ENCODE results near the gene MYMX. TPM values are rescaled to one million over a fixed set of nuclear protein-coding genes. Genes with fewer than 3 reads are reported as not detected.
A peak's percentile ranks its signal among the peaks of the same experiment; 100 is the strongest.
"Not testable (repeated sequence)": the region's sequence is repeated elsewhere in the genome, so short reads cannot be mapped to it uniquely, and the experiment has no call there.

MYMX gene
- total RNA-seq, 8 experiments from 2014 or later: 0.27 to 0.38 TPM; not detected in 6

DNA sequence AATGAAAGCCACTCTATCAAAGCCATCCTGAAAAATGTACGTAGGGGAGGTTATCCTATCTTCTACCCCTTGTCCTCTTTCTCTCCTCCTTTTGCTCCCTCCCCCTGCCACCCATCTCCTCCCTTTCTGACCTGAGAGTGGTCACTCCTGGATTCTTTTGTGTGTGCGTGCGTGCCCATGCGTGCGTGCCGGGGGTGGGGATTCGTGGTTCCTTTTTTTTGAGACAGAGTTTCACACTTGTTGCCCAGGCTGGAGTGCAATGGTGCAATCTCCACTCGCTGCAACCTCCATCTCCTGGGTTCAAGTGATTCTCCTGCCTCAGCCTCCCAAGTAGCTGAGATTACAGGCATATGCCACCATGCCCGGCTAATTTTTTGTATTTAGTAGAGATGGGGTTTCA, 14.7 kb downstream of the MYMX start:
- 60 to 100% (median 92%) methylated on average over 1 to 8 of the region's 9 CpGs; no CpG with 5 or more reads in 2 of the 10 experiments for WGBS, 10 experiments
- ATAC-seq (replicated peaks in 6 of 8): not testable (repeated sequence)

DNA sequence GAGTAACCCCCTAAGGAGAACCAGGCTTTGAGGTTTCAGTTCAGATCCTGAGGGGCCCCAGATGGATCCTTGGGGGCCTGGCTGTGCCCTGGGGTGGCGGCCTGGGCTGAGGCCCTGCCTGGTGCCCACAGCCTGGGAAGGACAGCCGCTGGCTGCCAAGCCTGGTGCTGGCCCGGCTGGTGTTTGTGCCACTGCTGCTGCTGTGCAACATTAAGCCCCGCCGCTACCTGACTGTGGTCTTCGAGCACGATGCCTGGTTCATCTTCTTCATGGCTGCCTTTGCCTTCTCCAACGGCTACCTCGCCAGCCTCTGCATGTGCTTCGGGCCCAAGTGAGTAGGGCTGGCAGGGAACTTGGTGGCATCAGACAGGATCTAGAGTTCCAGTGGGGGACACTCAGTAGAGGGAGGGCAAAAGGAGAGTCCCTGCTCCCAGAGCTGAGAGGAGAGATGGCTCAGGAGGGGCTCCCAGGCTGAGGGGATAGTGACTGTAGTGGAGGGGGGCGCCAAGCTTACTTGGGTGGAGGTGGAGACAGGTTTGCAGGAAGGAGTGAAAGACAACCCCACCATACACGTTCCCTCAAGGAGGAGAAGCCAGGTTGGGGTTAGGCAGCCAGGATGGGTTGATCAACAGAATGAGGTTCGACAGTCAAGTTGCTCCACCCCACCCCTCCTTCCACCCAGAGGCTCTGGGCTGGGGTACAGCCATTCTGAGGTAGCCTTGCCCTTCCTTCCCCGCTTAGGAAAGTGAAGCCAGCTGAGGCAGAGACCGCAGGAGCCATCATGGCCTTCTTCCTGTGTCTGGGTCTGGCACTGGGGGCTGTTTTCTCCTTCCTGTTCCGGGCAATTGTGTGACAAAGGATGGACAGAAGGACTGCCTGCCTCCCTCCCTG, 16.2 kb downstream of the MYMX start:
- Histone ChIP-seq H3K4me1 (replicated peaks in 1 of 2) (peaks cover 13% of the 10 kb centered on the region in 2 donors), H3K4me3 (no peak overlapping the region), H3K27ac (no peak overlapping the region)
- WGBS, 10 experiments: 20 to 100% (median 86%) methylated on average over 1 to 10 of the region's 16 CpGs; no CpG with 5 or more reads in 4 of the 10 experiments
- in situ Hi-C loops (cut with MboI; ENCODE audit: low pct_unique_long_range_greater_than_20kb in 2 of 9, low sequenced_read_pairs in 9 of 9, unreplicated experiment in 9 of 9): loop anchor here in 2 of 9 experiments (10.0 to 25.0 kb wide), 2 partner anchors 58 to 121 kb away; no protein-coding TSS in a partner anchor
- ATAC-seq (replicated peaks in 6 of 8): no peak

More for the DNA sequence above, 14.7 kb downstream of the MYMX start:
- in situ Hi-C loops (cut with MboI; ENCODE audit: low pct_unique_long_range_greater_than_20kb in 2 of 9, low sequenced_read_pairs in 9 of 9, unreplicated experiment in 9 of 9): loop anchor here in 2 of 9 experiments (10.0 to 25.0 kb wide), 2 partner anchors 57 to 119 kb away; no protein-coding TSS in a partner anchor
- not testable (repeated sequence) for H3K4me3 ChIP-seq, H3K27ac ChIP-seq
- peaks cover 17 to 21% of the 10 kb centered on the region in 2 donors for H3K4me1 ChIP-seq (replicated peaks in 1 of 2)

DNA sequence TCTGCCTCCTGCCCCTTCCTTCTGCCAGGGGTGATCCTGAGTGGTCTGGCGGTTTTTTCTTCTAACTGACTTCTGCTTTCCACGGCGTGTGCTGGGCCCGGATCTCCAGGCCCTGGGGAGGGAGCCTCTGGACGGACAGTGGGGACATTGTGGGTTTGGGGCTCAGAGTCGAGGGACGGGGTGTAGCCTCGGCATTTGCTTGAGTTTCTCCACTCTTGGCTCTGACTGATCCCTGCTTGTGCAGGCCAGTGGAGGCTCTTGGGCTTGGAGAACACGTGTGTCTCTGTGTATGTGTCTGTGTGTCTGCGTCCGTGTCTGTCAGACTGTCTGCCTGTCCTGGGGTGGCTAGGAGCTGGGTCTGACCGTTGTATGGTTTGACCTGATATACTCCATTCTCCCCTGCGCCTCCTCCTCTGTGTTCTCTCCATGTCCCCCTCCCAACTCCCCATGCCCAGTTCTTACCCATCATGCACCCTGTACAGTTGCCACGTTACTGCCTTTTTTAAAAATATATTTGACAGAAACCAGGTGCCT, 16.9 kb downstream of the MYMX start:
- 45 to 100% (median 84%) methylated on average over 2 to 12 of the region's 14 CpGs; no CpG with 5 or more reads in 2 of the 10 experiments for WGBS, 10 experiments
- in situ Hi-C loops (cut with MboI; ENCODE audit: low pct_unique_long_range_greater_than_20kb in 2 of 9, low sequenced_read_pairs in 9 of 9, unreplicated experiment in 9 of 9): loop anchor here in 2 of 9 experiments (10.0 to 25.0 kb wide), 2 partner anchors 59 to 121 kb away; no protein-coding TSS in a partner anchor
- H3K27ac ChIP-seq: no peak overlapping the region
- H3K4me3 ChIP-seq: no peak overlapping the region
- peaks cover 14 to 18% of the 10 kb centered on the region in 2 donors for H3K4me1 ChIP-seq (replicated peaks in 1 of 2)
- ATAC-seq (replicated peaks in 6 of 8): no peak

DNA sequence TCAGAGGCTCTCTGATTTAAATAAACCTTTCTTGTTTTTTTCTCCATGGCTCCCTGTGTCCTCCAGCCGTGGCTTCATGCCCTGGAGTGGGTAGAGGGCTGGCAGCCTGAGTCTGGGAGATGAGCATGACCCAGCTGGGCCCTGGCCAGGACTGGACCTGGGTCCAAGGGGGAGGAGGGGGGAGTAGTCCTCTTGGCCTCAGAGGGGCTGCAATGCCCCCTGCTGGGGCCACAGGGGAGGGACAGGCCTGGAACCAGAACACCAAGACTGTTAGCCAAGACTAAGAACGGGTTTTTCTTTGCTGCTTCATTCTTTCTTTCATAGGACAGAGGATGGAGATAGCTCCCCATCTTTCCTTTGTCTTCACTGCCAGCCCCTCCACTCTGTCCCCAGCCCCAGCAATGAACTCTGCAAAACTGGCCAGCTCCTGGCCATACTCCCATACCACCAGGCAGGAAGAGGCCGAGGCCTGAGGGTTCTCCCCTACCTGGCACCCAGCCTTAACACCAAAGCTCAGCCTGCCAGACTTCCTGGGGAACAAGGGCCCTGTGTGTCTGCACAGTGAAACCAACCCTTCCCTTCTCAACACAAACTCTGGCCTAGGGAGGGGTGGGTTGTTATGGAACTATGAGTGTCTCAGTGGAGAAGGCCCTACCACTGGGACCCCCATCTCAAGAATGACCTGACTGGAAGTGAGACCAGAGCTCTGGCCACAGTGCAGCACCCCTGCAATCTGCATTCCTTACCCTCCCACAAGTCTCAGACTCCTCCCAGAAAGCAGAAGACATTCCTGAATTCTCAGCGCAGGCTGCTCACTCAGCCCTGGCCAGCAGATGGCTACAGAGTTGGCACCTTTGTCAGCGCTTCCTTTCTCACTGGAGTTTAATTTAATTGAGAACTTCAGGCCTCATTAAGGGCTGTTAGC, 17.6 kb downstream of the MYMX start:
- Histone ChIP-seq H3K4me3 (no peak overlapping the region), H3K27ac (no peak overlapping the region), H3K4me1 (replicated peaks in 1 of 2) (peaks cover 15 to 21% of the 10 kb centered on the region in 2 donors)
- ATAC-seq (replicated peaks in 6 of 8): peak in 4 of 8 experiments; percentile 0 to 59 (median 54)
- WGBS, 10 experiments: 0 to 100% (median 41%) methylated on average over 1 to 2 of the region's 5 CpGs; no CpG with 5 or more reads in 4 of the 10 experiments
- in situ Hi-C loops (cut with MboI; ENCODE audit: low pct_unique_long_range_greater_than_20kb in 2 of 9, low sequenced_read_pairs in 9 of 9, unreplicated experiment in 9 of 9): loop anchor here in 2 of 9 experiments (10.0 to 25.0 kb wide), 2 partner anchors 60 to 122 kb away; no protein-coding TSS in a partner anchor

DNA sequence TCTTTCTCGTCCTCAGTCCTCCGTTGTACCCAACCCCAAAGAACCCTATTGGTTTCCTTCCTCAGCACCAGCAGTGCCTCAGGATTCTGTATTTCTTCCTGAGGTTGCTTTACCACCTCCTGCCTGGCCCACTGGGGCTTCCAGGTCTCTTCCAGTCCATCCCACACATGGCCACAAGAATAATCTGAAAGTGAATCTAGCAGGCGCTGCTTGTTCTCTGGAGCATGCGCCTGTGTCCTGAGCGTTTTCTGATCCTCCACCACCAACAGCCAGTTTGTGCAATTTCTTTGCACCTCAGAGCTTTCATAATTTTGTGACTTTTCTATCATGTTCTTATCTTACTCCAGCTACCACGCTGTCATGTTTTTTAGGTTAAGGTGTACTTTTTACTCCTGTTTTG, 18.5 kb downstream of the MYMX start:
- H3K4me1 ChIP-seq (replicated peaks in 1 of 2): peaks cover 15 to 21% of the 10 kb centered on the region in 2 donors
- in situ Hi-C loops (cut with MboI; ENCODE audit: low pct_unique_long_range_greater_than_20kb in 2 of 9, low sequenced_read_pairs in 9 of 9, unreplicated experiment in 9 of 9): loop anchor here in 2 of 9 experiments (10.0 to 25.0 kb wide), 2 partner anchors 60 to 123 kb away; no protein-coding TSS in a partner anchor
- WGBS, 10 experiments: 40 to 100% (median 85%) methylated on average over 1 to 6 of the region's 6 CpGs
- ATAC-seq (replicated peaks in 6 of 8): no peak
- H3K4me3 ChIP-seq: no peak overlapping the region
- no peak overlapping the region for H3K27ac ChIP-seq

DNA sequence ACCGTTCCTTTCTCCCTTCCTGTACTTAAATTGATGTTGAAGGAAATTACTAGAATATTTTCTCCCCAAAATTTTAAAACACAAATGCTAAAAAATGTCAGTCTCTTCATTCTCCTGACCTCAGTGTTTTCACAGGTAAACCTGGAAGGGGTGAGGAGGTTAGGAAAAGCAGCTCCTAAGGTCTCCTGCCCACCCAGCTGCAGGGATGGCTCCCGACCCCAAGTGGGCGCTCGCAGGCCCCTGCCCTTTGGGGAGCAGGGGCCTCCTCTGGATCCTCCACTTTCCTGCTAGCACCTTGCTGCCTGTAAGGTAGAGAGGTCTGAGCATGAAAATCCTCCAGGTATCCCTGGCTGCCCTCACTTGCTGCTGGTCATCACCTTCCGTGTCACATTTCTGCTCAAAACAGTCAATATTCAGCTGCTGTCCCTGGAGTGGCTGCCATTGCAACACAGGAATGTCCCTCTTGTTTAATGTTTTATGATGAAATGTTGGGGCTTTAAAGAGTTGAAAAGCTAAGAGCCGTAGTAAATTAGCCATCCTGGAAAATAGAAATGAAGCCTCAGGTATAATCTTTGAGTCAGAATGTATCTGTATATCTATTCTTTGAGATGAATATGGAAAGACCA, 19.3 kb downstream of the MYMX start:
- Histone ChIP-seq H3K4me3 (no peak overlapping the region), H3K4me1 (replicated peaks in 1 of 2) (peaks cover 15 to 21% of the 10 kb centered on the region in 2 donors), H3K27ac (no peak overlapping the region)
- 83 to 100% (median 90%) methylated on average over 1 to 6 of the region's 6 CpGs; no CpG with 5 or more reads in 2 of the 10 experiments for WGBS, 10 experiments
- in situ Hi-C loops (cut with MboI; ENCODE audit: low pct_unique_long_range_greater_than_20kb in 2 of 9, low sequenced_read_pairs in 9 of 9, unreplicated experiment in 9 of 9): loop anchor here in 2 of 9 experiments (10.0 to 25.0 kb wide), 2 partner anchors 61 to 124 kb away; no protein-coding TSS in a partner anchor
- no peak for ATAC-seq (replicated peaks in 6 of 8)

DNA sequence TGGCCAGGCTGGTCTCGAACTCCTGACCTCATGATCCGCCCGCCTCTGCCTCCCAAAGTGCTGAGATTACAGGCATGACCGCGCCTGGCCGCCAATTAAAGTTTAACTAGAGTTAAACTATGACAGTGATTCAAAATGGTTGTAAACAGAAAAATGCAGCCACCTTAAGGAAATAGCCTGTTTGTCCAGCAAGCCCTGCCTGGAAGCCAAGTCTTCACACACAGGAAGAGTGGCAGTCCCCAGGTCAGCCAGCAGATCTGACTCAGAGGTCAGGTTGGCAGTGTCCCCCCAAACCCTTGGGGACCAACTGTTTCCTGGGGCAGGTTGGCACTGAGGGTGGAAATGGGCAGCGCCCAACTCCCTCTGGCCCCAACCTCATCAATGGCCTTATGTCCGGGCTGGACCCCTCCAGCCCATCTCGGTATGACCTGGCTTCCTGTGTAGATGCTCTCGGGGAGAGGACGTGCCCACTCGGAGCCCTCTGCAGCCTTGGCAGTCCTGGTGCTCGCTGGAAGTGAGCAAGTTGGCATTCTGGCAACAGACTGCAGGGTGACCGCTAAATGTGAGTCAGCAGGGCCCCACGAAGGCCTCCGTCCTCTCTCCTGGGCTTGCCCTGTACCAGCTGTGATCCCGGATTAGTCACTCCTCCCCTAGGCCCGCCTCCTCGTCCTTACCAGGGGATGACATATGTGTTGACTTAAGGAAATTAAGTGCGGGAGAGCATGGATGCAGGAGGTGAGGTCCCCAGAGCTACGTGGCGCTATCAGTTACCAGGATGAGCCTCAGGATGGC, 20.5 kb downstream of the MYMX start:
- peak overlapping the region; percentile 90 to 95 for H3K27ac ChIP-seq
- H3K4me1 ChIP-seq (replicated peaks in 1 of 2): peaks cover 15 to 21% of the 10 kb centered on the region in 2 donors
- 69 to 100% (median 87%) methylated on average over 1 to 11 of the region's 22 CpGs; no CpG with 5 or more reads in 5 of the 10 experiments for WGBS, 10 experiments
- peak; percentile 90 to 95 (median 92) for ATAC-seq (replicated peaks in 6 of 8)
- in situ Hi-C loops (cut with MboI; ENCODE audit: low pct_unique_long_range_greater_than_20kb in 2 of 9, low sequenced_read_pairs in 9 of 9, unreplicated experiment in 9 of 9): loop anchor here in 2 of 9 experiments (10.0 to 25.0 kb wide), 2 partner anchors 62 to 125 kb away; no protein-coding TSS in a partner anchor
- peak overlapping the region; percentile 24 to 37 (median 29) for H3K4me3 ChIP-seq

DNA sequence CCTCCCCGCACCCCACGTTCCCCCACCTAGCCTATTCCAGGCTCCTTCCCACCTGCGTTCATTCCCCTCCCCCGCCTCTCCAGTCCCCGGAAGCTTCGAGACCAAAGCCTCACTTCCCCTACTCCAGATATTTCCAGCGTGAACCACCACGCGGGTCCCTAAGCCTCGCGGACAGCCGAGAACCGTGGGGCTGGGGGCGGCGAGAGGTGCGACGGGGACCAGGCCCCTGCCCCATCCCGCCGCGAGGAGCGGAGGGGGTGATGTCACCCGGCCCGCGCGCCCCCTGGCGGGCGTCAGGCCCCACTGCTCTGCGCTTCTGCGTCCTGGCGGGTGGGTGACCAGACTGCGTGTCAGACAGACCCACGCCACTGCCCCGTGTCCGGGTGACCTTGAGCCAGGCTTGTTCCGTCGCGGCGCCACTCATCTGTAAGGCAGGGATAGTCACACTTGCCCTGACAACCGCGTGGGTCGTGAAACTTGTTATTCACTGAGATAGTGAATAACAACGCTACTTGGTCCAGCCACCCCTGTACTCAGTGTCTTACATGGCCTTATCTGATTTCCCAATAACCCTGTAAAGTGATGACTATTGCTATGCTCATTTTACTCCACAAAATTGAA, 21.2 kb downstream of the MYMX start:
- H3K4me1 ChIP-seq (replicated peaks in 1 of 2): peaks cover 15 to 21% of the 10 kb centered on the region in 2 donors
- H3K27ac ChIP-seq: peak overlapping the region; percentile 90 to 95
- H3K4me3 ChIP-seq: peak overlapping the region; percentile 24 to 37 (median 29)
- in situ Hi-C loops (cut with MboI; ENCODE audit: low pct_unique_long_range_greater_than_20kb in 2 of 9, low sequenced_read_pairs in 9 of 9, unreplicated experiment in 9 of 9): loop anchor here in 2 of 9 experiments (10.0 to 25.0 kb wide), 2 partner anchors 63 to 126 kb away; no protein-coding TSS in a partner anchor
- 13 to 67% (median 40%) methylated on average over 1 to 8 of the region's 42 CpGs; no CpG with 5 or more reads in 7 of the 10 experiments for WGBS, 10 experiments
- peak; percentile 82 to 88 (median 82) for ATAC-seq (replicated peaks in 6 of 8)

DNA sequence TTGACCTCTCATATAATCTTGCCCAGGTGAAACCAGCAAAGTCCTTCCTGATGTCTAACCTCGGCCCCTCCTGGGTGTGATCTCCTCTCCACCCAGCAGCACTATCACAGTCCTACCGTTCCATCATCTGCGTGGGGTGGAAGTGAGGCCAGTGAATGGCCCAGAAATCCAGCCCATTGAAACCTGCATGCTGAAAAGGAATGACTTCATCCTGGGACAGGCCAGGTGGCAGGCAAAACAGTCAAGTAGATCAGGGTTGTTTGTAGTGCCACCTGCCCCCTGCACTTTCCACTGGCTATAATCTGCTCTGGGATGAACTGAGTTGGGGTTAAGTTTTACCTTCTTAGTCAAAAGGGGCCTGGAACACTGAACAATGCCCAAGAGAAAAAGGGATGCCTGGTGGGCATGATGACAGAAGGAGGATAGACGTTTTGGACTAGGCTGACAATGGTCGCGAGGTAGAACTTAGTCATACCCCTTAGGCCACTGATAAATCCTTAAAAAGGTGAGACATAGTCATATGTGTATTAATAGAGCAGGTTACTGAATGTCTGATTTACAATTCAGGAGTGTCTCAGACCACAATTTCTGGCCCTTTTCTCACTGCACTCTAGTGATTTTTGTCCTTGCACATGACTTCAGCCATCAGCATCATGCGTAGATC, 22.1 kb downstream of the MYMX start:
- Histone ChIP-seq H3K4me3 (no peak overlapping the region), H3K27ac (peak overlapping the region; percentile 90 to 95), H3K4me1 (replicated peaks in 1 of 2) (peaks cover 15 to 21% of the 10 kb centered on the region in 2 donors)
- WGBS, 10 experiments: 56 to 97% (median 80%) methylated on average over 3 to 7 of the region's 7 CpGs; no CpG with 5 or more reads in 2 of the 10 experiments
- in situ Hi-C loops (cut with MboI; ENCODE audit: low pct_unique_long_range_greater_than_20kb in 2 of 9, low sequenced_read_pairs in 9 of 9, unreplicated experiment in 9 of 9): loop anchor here in 2 of 9 experiments (10.0 to 25.0 kb wide), 2 partner anchors 64 to 127 kb away; no protein-coding TSS in a partner anchor
- ATAC-seq (replicated peaks in 6 of 8): no peak

DNA sequence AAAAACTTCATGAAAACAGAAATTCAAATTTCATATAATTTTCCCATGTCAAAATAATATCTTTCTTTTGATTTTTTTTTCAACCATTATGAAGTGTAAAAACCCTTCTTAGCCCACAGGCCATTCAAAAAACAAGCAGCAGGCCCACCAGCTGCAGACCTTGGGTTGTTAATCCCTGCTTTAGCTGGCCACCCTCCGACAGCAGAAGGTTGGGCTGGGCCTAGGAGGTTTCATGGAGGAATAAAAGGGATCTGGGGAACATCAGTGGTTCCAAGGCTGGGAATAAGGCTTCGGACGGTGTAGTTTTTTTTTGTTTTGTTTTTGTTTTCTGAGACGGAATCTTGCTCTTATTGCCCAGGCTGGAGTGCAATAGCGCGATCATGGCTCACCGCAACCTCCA, 26.6 kb downstream of the MYMX start:
- Histone ChIP-seq H3K27ac (no peak overlapping the region), H3K4me3 (no peak overlapping the region), H3K4me1 (replicated peaks in 1 of 2) (peaks cover 15 to 18% of the 10 kb centered on the region in 2 donors)
- in situ Hi-C loops (cut with MboI; ENCODE audit: low pct_unique_long_range_greater_than_20kb in 2 of 9, low sequenced_read_pairs in 9 of 9, unreplicated experiment in 9 of 9): loop anchor here in 1 of 9 experiments (25.0 kb wide), 1 partner anchor 131 kb away; no protein-coding TSS in a partner anchor
- no peak for ATAC-seq (replicated peaks in 6 of 8)
- WGBS, 10 experiments: 89 to 100% (median 94%) methylated on average over 1 to 6 of the region's 7 CpGs; no CpG with 5 or more reads in 3 of the 10 experiments

Measured in motor neuron (in vitro differentiated cells).